ENCODE results near the gene ZNF365. TPM values are rescaled to one million over a fixed set of nuclear protein-coding genes. Genes with fewer than 3 reads are reported as not detected.
"Not testable (repeated sequence)": the region's sequence is repeated elsewhere in the genome, so short reads cannot be mapped to it uniquely, and the experiment has no call there.

The ZNF365 gene
- total RNA-seq, 1 experiment from 2014 or later, result 0.59 TPM

- TF ChIP-seq FOXJ3 (CRISPR knock-in tag; IDR thresholded peaks at IDR 0.05; ENCODE audit: borderline replicate concordance) (no peak), FOXK1 (CRISPR knock-in tag; IDR thresholded peaks at IDR 0.05) (no peak), EMX1 (CRISPR knock-in tag; IDR thresholded peaks at IDR 0.05) (no peak), ATF1 (CRISPR knock-in tag; IDR thresholded peaks at IDR 0.05) (no peak), OVOL2 (CRISPR knock-in tag; IDR thresholded peaks at IDR 0.05; ENCODE audit: borderline replicate concordance) (no peak), MLX (CRISPR knock-in tag; IDR thresholded peaks at IDR 0.05) (no peak), CREB1 (CRISPR knock-in tag; IDR thresholded peaks at IDR 0.05) (no peak)
Measured at GRCh38 chr10:62377966-62378365, 3.8 kb downstream of the ZNF365 start (continued).

- POLR2A ChIA-PET; H3K36me3 Mint-ChIP-seq; H3K27ac Mint-ChIP-seq; DNase-seq (ENCODE audit: low spot score); CTCF ChIA-PET; H3K4me3 Mint-ChIP-seq; H3K4me1 Mint-ChIP-seq; H3K9me3 Mint-ChIP-seq; ATAC-seq: not testable (repeated sequence)
- H3K27me3 Mint-ChIP-seq (ENCODE audit: low read depth), result peaks cover 24% of the 10 kb centered on the region
Measured at GRCh38 chr10:62378877-62379276, 4.7 kb downstream of the ZNF365 start.

- no peak for ATAC-seq
- no peak overlapping the region for H3K27ac Mint-ChIP-seq
- H3K36me3 Mint-ChIP-seq, result no peaks in the 10 kb centered on the region
- CTCF ChIA-PET, result no interaction called here
- DNase-seq (ENCODE audit: low spot score), result no peak
- TF ChIP-seq ZNF121 (CRISPR knock-in tag; IDR thresholded peaks at IDR 0.05) (no peak), CDX4 (CRISPR knock-in tag; IDR thresholded peaks at IDR 0.05; ENCODE audit: borderline replicate concordance) (no peak), SMAD3 (CRISPR knock-in tag; IDR thresholded peaks at IDR 0.05; ENCODE audit: borderline replicate concordance) (no peak), ZNF423 (CRISPR knock-in tag; IDR thresholded peaks at IDR 0.05) (no peak)
- peaks cover 22% of the 10 kb centered on the region for H3K27me3 Mint-ChIP-seq (ENCODE audit: low read depth)
- H3K4me3 Mint-ChIP-seq, result no peak overlapping the region
- POLR2A ChIA-PET, result no interaction called here
- H3K9me3 Mint-ChIP-seq, result no peaks in the 10 kb centered on the region
- H3K4me1 Mint-ChIP-seq, result 0 out of 2 replicates have a peak, but pooled peaks cover 3% of the 10 kb centered on the region
Measured at GRCh38 chr10:62379394-62379793, 5.2 kb downstream of the ZNF365 start.

- ATAC-seq (no peak), DNase-seq (ENCODE audit: low spot score) (no peak)
- ChIA-PET CTCF (no interaction called here), POLR2A (no interaction called here)
- no peak overlapping the region for H3K4me3 Mint-ChIP-seq
- H3K36me3 Mint-ChIP-seq, result no peaks in the 10 kb centered on the region
- peaks cover 16% of the 10 kb centered on the region for H3K27me3 Mint-ChIP-seq (ENCODE audit: low read depth)
- H3K27ac Mint-ChIP-seq, result no peak overlapping the region
- H3K9me3 Mint-ChIP-seq, result no peaks in the 10 kb centered on the region
- no peak for TF ChIP-seq ZNF396 (CRISPR knock-in tag; IDR thresholded peaks at IDR 0.05; ENCODE audit: borderline replicate concordance)
- TF ChIP-seq ZNF425 (CRISPR knock-in tag; conservative IDR thresholded peaks at IDR 0.05), result no peak
- no peak for TF ChIP-seq E2F4 (CRISPR knock-in tag; IDR thresholded peaks at IDR 0.05; ENCODE audit: borderline replicate concordance, low read depth)
- TF ChIP-seq E2F5 (CRISPR knock-in tag; IDR thresholded peaks at IDR 0.05), result no peak
- TF ChIP-seq SP1 (CRISPR knock-in tag; conservative IDR thresholded peaks at IDR 0.05), result no peak
- no peak for TF ChIP-seq ZNF121 (CRISPR knock-in tag; IDR thresholded peaks at IDR 0.05)
- no peaks in the 10 kb centered on the region for H3K4me1 Mint-ChIP-seq
Measured at GRCh38 chr10:62380016-62380415, 5.8 kb downstream of the ZNF365 start.

Data from WTC11 (cell line).